ENCODE measurements around the gene CFAP410.
A peak's percentile ranks its signal among the peaks of the same experiment; 100 is the strongest.

Gene CFAP410

GRCh38 chr21:44300262-44300959 lies 38.8 kb downstream of the CFAP410 start:
- DNase-seq (ENCODE audit: low read depth in 2 of 3, low spot score in 1 of 3): peak in 2 of 3 donors; percentile 22 to 60

GRCh38 chr21:44299458-44300261 lies 39.5 kb downstream of the CFAP410 start, which contains the start of gene PFKL:
TSS of gene PFKL (plus strand) at chr21:44300053. CDS start at chr21:44300106, 53 bp downstream.
- peak; percentile 42 to 66 (median 52) for DNase-seq (ENCODE audit: low read depth in 2 of 3, low spot score in 1 of 3)

GRCh38 chr21:44299085-44299457 lies 40.1 kb downstream of the CFAP410 start:
- DNase-seq (ENCODE audit: low read depth in 2 of 3, low spot score in 1 of 3): no peak

- DNase-seq (ENCODE audit: low read depth in 2 of 3, low spot score in 1 of 3): no peak
Observed at GRCh38 chr21:44298301-44298700, 40.9 kb downstream of the CFAP410 start.

- peak; percentile 57 to 73 (median 72) for DNase-seq (ENCODE audit: low read depth in 2 of 3, low spot score in 1 of 3)
Observed at GRCh38 chr21:44297525-44298290, 41.5 kb downstream of the CFAP410 start.

- no peak for DNase-seq (ENCODE audit: low read depth in 2 of 3, low spot score in 1 of 3)
Observed at GRCh38 chr21:44296916-44297315, 42.3 kb downstream of the CFAP410 start.

- DNase-seq (ENCODE audit: low read depth in 2 of 3, low spot score in 1 of 3): no peak
Observed at GRCh38 chr21:44296103-44296519, 43.1 kb downstream of the CFAP410 start.

- no peak for DNase-seq (ENCODE audit: low read depth in 2 of 3, low spot score in 1 of 3)
Observed at GRCh38 chr21:44295646-44296045, 43.5 kb downstream of the CFAP410 start.

DNA sequence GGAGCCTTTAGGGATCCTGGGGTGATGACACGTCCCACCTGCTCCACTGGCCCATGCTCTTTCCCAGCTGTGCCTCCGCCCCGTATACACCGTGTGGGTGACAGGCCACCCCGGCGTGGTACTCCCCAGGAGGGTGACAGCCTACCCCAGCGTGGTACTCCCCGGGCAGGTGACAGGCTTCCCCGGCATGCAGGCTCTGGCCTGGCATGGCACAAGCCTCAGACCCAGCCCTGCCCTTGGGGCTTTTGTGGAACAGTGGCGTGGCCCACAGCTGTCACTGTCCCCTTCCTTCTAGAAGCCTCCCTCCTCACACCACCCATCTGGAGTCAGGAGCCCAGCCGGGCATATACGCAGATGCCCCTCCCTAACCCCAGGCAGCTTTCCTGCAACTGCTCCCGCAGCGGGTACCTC lies 44.0 kb downstream of the CFAP410 start:
- no peak for DNase-seq (ENCODE audit: low read depth in 2 of 3, low spot score in 1 of 3)

- no peak for DNase-seq (ENCODE audit: low read depth in 2 of 3, low spot score in 1 of 3)
Observed at GRCh38 chr21:44294391-44295162, 44.6 kb downstream of the CFAP410 start.

- DNase-seq (ENCODE audit: low read depth in 2 of 3, low spot score in 1 of 3): no peak
Observed at GRCh38 chr21:44293551-44294231, 45.5 kb downstream of the CFAP410 start.

- DNase-seq (ENCODE audit: low read depth in 2 of 3, low spot score in 1 of 3): no peak
Observed at GRCh38 chr21:44292812-44293195, 46.4 kb downstream of the CFAP410 start.

GRCh38 chr21:44291936-44292811 lies 47.0 kb downstream of the CFAP410 start:
- no peak for DNase-seq (ENCODE audit: low read depth in 2 of 3, low spot score in 1 of 3)

DNA sequence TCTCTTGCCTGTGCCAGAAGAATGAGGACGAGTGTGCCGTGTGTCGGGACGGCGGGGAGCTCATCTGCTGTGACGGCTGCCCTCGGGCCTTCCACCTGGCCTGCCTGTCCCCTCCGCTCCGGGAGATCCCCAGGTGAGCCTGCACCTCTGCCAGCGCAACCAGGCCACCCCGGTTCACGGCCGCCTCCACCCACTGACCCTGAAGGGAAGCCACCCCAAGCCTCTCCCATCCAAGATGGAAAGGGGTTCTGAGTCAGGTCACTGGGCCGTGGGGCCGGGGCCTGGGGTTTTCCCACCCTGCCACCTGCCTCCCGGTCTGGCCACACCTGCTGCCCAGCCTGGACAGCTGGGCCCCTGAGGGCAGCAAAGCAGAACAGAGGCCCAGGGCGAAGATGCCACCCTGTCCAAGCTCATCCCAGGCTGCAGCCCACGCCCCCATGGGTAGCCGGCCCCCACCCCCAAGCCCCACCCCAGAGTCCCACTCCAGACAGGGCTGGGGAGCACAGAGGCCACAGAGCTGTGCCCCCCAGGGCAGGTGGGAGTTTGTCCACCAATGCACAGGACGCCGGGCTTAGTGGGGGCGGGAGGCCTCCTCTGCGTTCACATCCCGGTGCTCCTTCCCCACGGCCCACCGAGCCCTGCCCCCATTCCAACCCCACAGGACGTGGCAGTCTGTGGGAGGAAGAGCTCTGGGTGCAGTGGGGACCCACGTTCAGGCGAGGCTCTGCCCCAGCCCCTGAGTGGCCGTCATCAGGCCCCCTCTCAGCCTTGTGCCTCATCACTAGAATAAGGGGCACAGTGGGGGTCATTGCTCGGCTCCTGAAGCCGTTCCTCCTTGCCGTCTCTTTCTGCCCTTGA lies 47.9 kb downstream of the CFAP410 start:
- no peak for DNase-seq (ENCODE audit: low read depth in 2 of 3, low spot score in 1 of 3)

GRCh38 chr21:44290327-44291077 lies 48.7 kb downstream of the CFAP410 start:
- DNase-seq (ENCODE audit: low read depth in 2 of 3, low spot score in 1 of 3): no peak

GRCh38 chr21:44289381-44290010 lies 49.7 kb downstream of the CFAP410 start:
- DNase-seq (ENCODE audit: low read depth in 2 of 3, low spot score in 1 of 3): no peak

Measured in stimulated activated CD4-positive, alpha-beta T cell treated with anti-CD3 and anti-CD28 coated beads, Interleukin-12 subunit alpha, Interleukin-12 subunit beta, amount 100 ng/mL, for 48 hours (primary cell).